Stimulated activated CD4-positive, alpha-beta T cell treated with anti-CD3 and anti-CD28 coated beads, Interleukin-12 subunit alpha, Interleukin-12 subunit beta, amount 100 ng/mL, for 4 hours (primary cell): ENCODE data around the gene WDR5B.
"Not testable (repeated sequence)": the region's sequence is repeated elsewhere in the genome, so short reads cannot be mapped to it uniquely, and the experiment has no call there.

Source experiments
- DNase-seq: peaks from one replicate; pipeline ENCODE4 v3.0.0-alpha.2; 2020

The WDR5B gene

GRCh38 chr3:122415762-122416654, at the start of gene WDR5B:
Gene WDR5B, minus strand, starts transcription at chr3:122416062. Its CDS starts 534 bp downstream, at chr3:122415528.
- DNase-seq: peak; percentile 97

GRCh38 chr3:122464659-122465058, 48.8 kb upstream of the WDR5B start:
- no peak for DNase-seq

DNA sequence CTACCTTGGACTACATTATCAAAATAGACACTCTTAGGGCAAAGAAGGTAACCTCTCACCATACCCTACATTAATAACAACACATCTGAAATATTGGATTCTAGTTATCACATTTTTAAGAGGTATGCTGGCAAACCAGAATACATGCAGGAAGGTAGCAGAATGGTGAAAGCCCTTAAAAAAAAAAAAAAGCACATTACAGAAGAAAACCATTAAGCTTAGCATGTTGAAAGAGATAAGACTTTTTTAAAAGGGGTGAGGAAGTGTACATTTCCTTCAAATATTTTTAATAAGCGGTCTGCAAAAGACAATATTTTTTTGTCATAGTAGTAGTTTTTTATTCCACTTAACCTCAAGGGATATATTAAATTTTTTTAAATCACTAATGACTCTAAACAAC, 46.5 kb upstream of the WDR5B start:
- DNase-seq: no peak

GRCh38 chr3:122461806-122462205, 45.9 kb upstream of the WDR5B start:
- no peak for DNase-seq

- DNase-seq: no peak
Measured at GRCh38 chr3:122458992-122459391, 43.1 kb upstream of the WDR5B start.

DNA sequence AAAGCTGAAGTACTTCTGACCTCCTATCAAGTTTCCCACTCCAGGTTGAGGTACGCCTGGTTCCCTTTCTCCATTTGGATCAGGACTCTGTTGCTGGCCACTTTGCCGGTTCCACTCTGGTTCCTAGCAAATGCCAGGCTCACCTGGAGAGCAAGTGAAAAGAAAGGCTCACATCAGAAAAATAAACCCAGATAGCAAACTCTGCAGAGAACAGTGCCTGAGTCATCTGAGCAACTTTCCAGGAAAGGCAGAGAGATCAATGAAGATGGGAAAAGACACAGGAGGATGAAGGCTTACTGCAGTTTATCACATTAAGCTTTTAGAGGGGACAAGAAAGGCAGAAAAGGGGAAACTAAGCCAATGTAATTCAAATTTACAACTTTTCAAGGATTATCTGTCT, 41.8 kb upstream of the WDR5B start:
- no peak for DNase-seq

DNA sequence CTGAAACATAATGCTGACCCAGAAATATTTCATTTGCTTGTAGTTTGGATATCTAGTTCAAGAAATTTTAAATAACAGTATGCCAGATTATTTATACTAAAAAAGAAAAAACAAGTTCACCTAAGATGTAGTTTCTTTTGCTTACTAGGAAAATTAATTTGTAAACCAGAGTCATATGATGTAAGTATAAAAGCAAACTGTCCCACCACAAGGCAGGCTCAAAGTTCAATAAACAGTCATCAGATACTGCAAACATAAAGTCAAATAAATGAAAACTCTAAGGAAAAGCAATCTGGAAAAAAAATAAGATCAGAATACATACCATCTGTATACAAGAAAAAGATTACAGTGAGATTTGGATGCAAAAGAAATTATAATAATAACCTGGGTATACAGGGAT, 40.2 kb upstream of the WDR5B start:
- no peak for DNase-seq

GRCh38 chr3:122451371-122451770, 35.5 kb upstream of the WDR5B start:
- DNase-seq: no peak

- DNase-seq: not testable (repeated sequence)
Measured at GRCh38 chr3:122448218-122448617, 32.4 kb upstream of the WDR5B start.

DNA sequence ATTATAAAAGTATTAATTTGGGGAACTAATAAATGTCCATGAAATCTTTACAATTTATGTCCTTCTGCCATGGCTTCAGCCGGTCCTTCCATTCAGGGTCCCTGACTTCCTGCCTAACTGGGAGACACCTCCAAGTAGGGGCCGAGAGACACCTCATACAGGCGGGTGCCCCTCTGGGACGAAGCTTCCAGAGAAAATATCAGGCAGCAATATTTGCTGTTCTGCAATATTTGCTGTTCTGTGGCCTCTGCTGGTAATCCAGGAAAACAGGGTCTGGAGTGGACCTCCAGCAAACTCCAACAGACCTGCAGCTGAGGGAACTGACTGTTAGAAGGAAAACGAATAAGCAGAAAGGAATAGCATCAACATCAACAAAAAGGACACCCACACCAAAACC, 28.6 kb upstream of the WDR5B start:
- DNase-seq: not testable (repeated sequence)

GRCh38 chr3:122443762-122444490, 28.1 kb upstream of the WDR5B start:
- DNase-seq: not testable (repeated sequence)

DNA sequence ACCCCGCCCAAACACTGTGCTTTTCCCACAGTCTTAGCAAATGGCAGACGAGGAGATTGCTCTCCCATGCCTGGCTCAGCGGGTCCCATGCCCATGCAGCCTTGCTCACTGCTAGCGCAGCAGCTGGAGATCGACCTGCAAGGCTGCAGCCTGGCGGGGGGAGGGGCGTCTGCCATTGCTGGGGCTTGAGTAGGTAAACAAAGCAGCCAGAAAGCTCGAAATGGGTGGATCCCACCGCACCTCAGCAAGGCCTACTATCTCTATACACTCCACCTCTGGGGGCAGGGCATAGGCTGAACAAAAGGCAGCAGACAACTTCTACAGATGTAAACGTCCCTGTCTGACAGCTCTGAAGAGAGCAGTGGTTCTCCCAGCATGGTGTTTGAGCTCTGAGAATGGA, 27.2 kb upstream of the WDR5B start:
- DNase-seq: no peak

- no peak for DNase-seq
Measured at GRCh38 chr3:122435950-122436349, 20.1 kb upstream of the WDR5B start.

DNA sequence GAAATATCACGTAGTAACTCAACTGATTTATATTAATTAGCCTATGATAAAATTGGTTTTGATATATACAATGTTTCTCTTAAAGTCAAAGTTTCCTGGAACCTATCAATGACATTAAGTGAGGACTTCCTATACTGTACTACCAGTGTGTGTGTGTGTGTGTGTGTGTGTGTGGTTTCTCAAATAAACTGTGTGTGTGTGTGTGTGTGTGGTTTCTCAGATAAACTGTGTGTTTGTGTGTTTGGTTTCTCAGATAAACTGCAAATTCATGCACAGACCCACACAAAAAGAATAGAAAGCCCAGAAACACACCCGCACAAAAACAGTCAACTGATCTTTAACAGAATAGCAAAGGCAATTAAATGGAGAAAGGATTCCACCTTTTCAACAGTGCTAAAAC, 14.5 kb upstream of the WDR5B start:
- no peak for DNase-seq

GRCh38 chr3:122427857-122428471, 12.1 kb upstream of the WDR5B start:
- DNase-seq: no peak

- DNase-seq: no peak
Measured at GRCh38 chr3:122421836-122422235, 6.0 kb upstream of the WDR5B start.

- no peak for DNase-seq
Measured at GRCh38 chr3:122421101-122421500, 5.2 kb upstream of the WDR5B start.

GRCh38 chr3:122416966-122417365, 1.1 kb upstream of the WDR5B start:
- no peak for DNase-seq

DNA sequence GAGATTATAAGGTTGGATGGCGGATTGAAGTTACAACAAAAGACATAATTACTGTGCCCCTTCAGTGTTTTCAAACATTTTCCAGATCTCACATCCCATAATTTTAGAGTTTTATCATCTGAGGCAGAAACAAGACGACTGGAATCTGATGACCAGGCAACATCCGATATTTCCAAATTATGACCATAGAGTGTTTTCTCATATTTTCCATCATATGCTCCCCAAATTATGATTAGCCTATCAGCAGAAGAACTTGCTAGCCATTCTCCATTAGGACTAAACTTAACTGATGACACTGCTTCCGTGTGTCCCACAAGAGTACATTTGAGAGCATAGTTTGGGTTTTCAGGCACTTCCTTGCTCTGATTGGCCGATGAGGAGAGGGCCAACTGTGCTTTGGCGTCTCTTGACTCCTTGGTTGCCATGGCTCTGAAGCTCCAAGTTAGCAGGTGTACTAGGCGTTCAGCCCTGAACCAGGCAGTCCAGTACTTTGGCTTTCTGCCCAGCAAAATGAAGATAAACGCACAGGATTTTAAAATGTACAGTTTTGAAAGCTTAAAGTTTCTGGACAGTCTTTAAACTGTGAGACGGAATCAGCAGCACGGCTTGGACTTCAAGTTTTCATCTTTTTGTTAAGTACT, 638 bp downstream of the WDR5B start:
- peak; percentile 14 for DNase-seq

GRCh38 chr3:122414391-122414790, 1.5 kb downstream of the WDR5B start:
- no peak for DNase-seq

- DNase-seq: no peak
Measured at GRCh38 chr3:122410639-122411038, 5.2 kb downstream of the WDR5B start.

- no peak for DNase-seq
Measured at GRCh38 chr3:122410111-122410510, 5.8 kb downstream of the WDR5B start.

DNA sequence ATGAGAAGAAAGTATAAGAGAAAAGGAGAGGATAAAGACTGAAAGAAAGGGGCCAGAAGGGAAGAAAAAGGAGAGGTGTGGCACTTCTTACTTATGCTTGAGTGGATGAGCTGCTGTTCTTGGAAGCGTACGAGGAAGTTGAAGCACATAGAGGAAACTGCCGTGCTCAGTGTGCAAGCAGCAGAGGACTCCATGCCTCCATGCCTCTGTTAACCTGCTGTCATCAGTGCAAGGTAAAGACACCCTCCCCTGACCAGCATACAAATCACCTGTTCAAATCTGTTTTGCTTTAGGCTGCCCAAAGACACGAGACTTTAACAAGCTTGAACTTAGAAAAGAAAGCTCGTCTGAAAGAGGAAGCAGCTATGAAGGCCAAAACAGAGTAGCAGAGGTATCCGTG, 6.4 kb downstream of the WDR5B start:
- DNase-seq: no peak
